ENCODE data around the gene FAM120B. TPM values are rescaled to one million over a fixed set of nuclear protein-coding genes. Genes with fewer than 3 reads are reported as not detected.

Gene FAM120B
- total and polyA plus RNA-seq, 2 experiments from 2014 or later: 7.2 to 16.7 TPM

DNA sequence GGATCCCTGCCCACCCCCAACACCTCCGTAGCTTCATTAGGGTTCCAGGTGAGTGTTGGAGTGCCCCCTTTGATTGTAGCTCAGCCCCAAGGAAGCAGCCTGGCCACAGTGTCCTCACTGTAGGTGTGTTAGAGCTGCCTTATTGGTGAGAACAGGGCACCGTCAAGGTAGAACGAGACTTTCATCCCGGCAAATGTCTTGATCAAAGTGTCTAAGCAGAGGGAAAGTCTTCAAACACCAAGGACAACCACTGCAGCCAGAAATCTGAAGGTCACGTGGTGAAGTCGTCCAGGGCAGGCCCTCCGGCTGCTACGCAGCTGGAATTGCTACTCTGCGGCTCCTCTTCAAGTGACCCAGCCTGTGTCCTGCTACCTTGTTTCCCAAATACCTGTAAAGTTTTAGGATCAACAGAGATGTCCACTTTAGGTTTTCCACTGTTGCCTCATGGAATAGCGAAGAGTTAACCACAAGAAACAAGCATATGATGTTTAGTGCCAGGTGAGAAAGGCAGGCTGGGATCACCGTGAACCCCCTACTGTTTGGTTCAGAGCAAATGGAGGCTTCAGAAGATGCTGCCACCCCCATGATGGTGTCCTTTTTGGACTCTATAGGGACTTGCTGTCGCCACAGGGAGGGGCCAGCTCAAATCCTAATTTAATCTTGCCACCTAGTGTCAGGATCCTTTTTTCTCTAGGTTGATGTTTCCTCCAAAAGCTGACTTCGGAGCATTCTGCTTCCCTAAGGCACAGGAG lies 14.0 kb upstream of the FAM120B start:
- DNase-seq (ENCODE audit: low spot score) (peak; percentile 50), ATAC-seq (no peak)
- Histone ChIP-seq H3K79me2 (replicated peaks; ENCODE audit: insufficient read depth) (no peaks in the 10 kb centered on the region), H3K36me3 (ENCODE audit: insufficient read depth) (no peaks in the 10 kb centered on the region), H3K4me2 (peak overlapping the region; percentile 95), H3F3A (replicated peaks; ENCODE audit: low read depth) (peaks cover 21% of the 10 kb centered on the region), H3K27me3 (ENCODE audit: insufficient read depth) (peaks cover 85% of the 10 kb centered on the region), H3K27ac (ENCODE audit: low read depth) (no peak overlapping the region), H3K4me1 (ENCODE audit: insufficient read depth) (peaks cover 43% of the 10 kb centered on the region), H3K9me2 (ENCODE audit: insufficient read depth) (no peaks in the 10 kb centered on the region), H4K20me1 (replicated peaks; ENCODE audit: insufficient read depth) (no peaks in the 10 kb centered on the region), H2AFZ (peak overlapping the region; percentile 94; the same call in 1 of the 2 replicates), H3K4me3 (peak overlapping the region; percentile 78)
- Mint-ChIP-seq H3K9me3 (peaks cover 8% of the 10 kb centered on the region), H3K4me1 (peaks cover 52% of the 10 kb centered on the region), H3K4me3 (peak overlapping the region; percentile 89), H3K27ac (no peak overlapping the region), H3K27me3 (ENCODE audit: insufficient read depth, low read depth, poor library complexity) (peaks cover 73% of the 10 kb centered on the region), H3K36me3 (ENCODE audit: low read depth) (peaks cover 11% of the 10 kb centered on the region)
- TF ChIP-seq EZH2 (IDR thresholded peaks at IDR 0.05; ENCODE audit: low read depth, unreplicated experiment): peak; percentile 51
- TF ChIP-seq, protein P1, sequence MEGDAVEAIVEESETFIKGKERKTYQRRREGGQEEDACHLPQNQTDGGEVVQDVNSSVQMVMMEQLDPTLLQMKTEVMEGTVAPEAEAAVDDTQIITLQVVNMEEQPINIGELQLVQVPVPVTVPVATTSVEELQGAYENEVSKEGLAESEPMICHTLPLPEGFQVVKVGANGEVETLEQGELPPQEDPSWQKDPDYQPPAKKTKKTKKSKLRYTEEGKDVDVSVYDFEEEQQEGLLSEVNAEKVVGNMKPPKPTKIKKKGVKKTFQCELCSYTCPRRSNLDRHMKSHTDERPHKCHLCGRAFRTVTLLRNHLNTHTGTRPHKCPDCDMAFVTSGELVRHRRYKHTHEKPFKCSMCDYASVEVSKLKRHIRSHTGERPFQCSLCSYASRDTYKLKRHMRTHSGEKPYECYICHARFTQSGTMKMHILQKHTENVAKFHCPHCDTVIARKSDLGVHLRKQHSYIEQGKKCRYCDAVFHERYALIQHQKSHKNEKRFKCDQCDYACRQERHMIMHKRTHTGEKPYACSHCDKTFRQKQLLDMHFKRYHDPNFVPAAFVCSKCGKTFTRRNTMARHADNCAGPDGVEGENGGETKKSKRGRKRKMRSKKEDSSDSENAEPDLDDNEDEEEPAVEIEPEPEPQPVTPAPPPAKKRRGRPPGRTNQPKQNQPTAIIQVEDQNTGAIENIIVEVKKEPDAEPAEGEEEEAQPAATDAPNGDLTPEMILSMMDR (conservative IDR thresholded peaks at IDR 0.05; ENCODE audit: low read depth in 2 of 2): peak in 1 of 2 experiments; percentile 35; a peak in 2 of 4 replicates
- TF ChIP-seq NANOG (IDR thresholded peaks at IDR 0.05; ENCODE audit: borderline replicate concordance): no peak
- TF ChIP-seq, protein P2, sequence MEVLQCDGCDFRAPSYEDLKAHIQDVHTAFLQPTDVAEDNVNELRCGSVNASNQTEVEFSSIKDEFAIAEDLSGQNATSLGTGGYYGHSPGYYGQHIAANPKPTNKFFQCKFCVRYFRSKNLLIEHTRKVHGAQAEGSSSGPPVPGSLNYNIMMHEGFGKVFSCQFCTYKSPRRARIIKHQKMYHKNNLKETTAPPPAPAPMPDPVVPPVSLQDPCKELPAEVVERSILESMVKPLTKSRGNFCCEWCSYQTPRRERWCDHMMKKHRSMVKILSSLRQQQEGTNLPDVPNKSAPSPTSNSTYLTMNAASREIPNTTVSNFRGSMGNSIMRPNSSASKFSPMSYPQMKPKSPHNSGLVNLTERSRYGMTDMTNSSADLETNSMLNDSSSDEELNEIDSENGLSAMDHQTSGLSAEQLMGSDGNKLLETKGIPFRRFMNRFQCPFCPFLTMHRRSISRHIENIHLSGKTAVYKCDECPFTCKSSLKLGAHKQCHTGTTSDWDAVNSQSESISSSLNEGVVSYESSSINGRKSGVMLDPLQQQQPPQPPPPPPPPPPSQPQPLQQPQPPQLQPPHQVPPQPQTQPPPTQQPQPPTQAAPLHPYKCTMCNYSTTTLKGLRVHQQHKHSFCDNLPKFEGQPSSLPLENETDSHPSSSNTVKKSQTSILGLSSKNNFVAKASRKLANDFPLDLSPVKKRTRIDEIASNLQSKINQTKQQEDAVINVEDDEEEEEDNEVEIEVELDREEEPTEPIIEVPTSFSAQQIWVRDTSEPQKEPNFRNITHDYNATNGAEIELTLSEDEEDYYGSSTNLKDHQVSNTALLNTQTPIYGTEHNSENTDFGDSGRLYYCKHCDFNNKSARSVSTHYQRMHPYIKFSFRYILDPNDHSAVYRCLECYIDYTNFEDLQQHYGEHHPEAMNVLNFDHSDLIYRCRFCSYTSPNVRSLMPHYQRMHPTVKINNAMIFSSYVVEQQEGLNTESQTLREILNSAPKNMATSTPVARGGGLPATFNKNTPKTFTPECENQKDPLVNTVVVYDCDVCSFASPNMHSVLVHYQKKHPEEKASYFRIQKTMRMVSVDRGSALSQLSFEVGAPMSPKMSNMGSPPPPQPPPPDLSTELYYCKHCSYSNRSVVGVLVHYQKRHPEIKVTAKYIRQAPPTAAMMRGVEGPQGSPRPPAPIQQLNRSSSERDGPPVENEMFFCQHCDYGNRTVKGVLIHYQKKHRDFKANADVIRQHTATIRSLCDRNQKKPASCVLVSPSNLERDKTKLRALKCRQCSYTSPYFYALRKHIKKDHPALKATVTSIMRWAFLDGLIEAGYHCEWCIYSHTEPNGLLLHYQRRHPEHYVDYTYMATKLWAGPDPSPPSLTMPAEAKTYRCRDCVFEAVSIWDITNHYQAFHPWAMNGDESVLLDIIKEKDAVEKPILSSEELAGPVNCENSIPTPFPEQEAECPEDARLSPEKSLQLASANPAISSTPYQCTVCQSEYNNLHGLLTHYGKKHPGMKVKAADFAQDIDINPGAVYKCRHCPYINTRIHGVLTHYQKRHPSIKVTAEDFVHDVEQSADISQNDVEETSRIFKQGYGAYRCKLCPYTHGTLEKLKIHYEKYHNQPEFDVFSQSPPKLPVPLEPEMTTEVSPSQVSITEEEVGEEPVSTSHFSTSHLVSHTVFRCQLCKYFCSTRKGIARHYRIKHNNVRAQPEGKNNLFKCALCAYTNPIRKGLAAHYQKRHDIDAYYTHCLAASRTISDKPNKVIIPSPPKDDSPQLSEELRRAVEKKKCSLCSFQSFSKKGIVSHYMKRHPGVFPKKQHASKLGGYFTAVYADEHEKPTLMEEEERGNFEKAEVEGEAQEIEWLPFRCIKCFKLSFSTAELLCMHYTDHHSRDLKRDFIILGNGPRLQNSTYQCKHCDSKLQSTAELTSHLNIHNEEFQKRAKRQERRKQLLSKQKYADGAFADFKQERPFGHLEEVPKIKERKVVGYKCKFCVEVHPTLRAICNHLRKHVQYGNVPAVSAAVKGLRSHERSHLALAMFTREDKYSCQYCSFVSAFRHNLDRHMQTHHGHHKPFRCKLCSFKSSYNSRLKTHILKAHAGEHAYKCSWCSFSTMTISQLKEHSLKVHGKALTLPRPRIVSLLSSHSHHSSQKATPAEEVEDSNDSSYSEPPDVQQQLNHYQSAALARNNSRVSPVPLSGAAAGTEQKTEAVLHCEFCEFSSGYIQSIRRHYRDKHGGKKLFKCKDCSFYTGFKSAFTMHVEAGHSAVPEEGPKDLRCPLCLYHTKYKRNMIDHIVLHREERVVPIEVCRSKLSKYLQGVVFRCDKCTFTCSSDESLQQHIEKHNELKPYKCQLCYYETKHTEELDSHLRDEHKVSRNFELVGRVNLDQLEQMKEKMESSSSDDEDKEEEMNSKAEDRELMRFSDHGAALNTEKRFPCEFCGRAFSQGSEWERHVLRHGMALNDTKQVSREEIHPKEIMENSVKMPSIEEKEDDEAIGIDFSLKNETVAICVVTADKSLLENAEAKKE (CRISPR knock-in tag; IDR thresholded peaks at IDR 0.05): no peak
- no peak for TF ChIP-seq STAT1 (IDR thresholded peaks at IDR 0.05; ENCODE audit: unreplicated experiment)
- TF ChIP-seq, protein P3, sequence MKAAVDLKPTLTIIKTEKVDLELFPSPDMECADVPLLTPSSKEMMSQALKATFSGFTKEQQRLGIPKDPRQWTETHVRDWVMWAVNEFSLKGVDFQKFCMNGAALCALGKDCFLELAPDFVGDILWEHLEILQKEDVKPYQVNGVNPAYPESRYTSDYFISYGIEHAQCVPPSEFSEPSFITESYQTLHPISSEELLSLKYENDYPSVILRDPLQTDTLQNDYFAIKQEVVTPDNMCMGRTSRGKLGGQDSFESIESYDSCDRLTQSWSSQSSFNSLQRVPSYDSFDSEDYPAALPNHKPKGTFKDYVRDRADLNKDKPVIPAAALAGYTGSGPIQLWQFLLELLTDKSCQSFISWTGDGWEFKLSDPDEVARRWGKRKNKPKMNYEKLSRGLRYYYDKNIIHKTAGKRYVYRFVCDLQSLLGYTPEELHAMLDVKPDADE (IDR thresholded peaks at IDR 0.05): no peak
- TF ChIP-seq ZNF114 (CRISPR knock-in tag; IDR thresholded peaks at IDR 0.05): no peak
- TF ChIP-seq POLR2AphosphoS5 (IDR thresholded peaks at IDR 0.05; ENCODE audit: low read depth): no peak

Measured in GM23338 (cell line).